ENCODE results near the gene CCSER1. TPM values are rescaled to one million over a fixed set of nuclear protein-coding genes. Genes with fewer than 3 reads are reported as not detected.

The CCSER1 gene
- polyA plus RNA-seq, 1 donor from 2014 or later = 20.8 TPM

GRCh38 chr4:90375081-90375480, 247.9 kb downstream of the CCSER1 start:
- no peaks in the 10 kb centered on the region for H3F3A ChIP-seq (ENCODE audit: insufficient read depth, low read length, poor library complexity, severe bottlenecking)
- H3K9me3 ChIP-seq (ENCODE audit: low read length) = no peaks in the 10 kb centered on the region
- H3K4me2 ChIP-seq (ENCODE audit: low read length) = no peak overlapping the region
- H3K27ac ChIP-seq (ENCODE audit: low read length) = no peak overlapping the region
- H4K20me1 ChIP-seq (ENCODE audit: insufficient read depth) = no peaks in the 10 kb centered on the region
- no peaks in the 10 kb centered on the region for H3K36me3 ChIP-seq (ENCODE audit: insufficient read depth, low read length)
- TF ChIP-seq EP300 (conservative IDR thresholded peaks at IDR 0.05; ENCODE audit: poor library complexity, severe bottlenecking) = no peak
- no peak for TF ChIP-seq MXI1 (conservative IDR thresholded peaks at IDR 0.05; ENCODE audit: poor library complexity, severe bottlenecking)
- no peak for TF ChIP-seq SMC3 (conservative IDR thresholded peaks at IDR 0.05; ENCODE audit: poor library complexity)
- TF ChIP-seq CTCF (IDR thresholded peaks at IDR 0.05; ENCODE audit: poor library complexity, severe bottlenecking) = no peak
- no peak for TF ChIP-seq POLR2AphosphoS5 (IDR thresholded peaks at IDR 0.05)
- TF ChIP-seq RAD21 (conservative IDR thresholded peaks at IDR 0.05) = no peak
- TF ChIP-seq REST (IDR thresholded peaks at IDR 0.05; ENCODE audit: borderline replicate concordance) = no peak
- no peak for TF ChIP-seq TAF1 (IDR thresholded peaks at IDR 0.05; ENCODE audit: low read depth)
- TF ChIP-seq EZH2 (IDR thresholded peaks at IDR 0.05; ENCODE audit: borderline replicate concordance, insufficient read depth, low read length, poor library complexity, severe bottlenecking) = no peak
- no peak overlapping the region for H2AFZ ChIP-seq (ENCODE audit: low read depth, low read length)
- no peaks in the 10 kb centered on the region for H3K27me3 ChIP-seq (ENCODE audit: insufficient read depth, low read depth, low read length)
- H3K9ac ChIP-seq (ENCODE audit: low read length) = no peak overlapping the region
- no peak overlapping the region for H3K4me3 ChIP-seq (ENCODE audit: low read length)
- H3K9me2 ChIP-seq (ENCODE audit: insufficient read depth, low read length) = no peaks in the 10 kb centered on the region
- no peaks in the 10 kb centered on the region for H3K79me2 ChIP-seq (replicated peaks; ENCODE audit: insufficient read depth, low read length)

GRCh38 chr4:90393215-90393614, 266.0 kb downstream of the CCSER1 start:
- Histone ChIP-seq H3K4me3 (ENCODE audit: low read length) (no peak overlapping the region), H3K36me3 (ENCODE audit: insufficient read depth, low read length) (no peaks in the 10 kb centered on the region), H3K9me2 (ENCODE audit: insufficient read depth, low read length) (no peaks in the 10 kb centered on the region), H3K9ac (ENCODE audit: low read length) (no peak overlapping the region), H3K9me3 (ENCODE audit: low read length) (no peaks in the 10 kb centered on the region), H3K4me2 (ENCODE audit: low read length) (no peak overlapping the region), H3K27ac (ENCODE audit: low read length) (no peak overlapping the region), H2AFZ (ENCODE audit: low read depth, low read length) (no peak overlapping the region), H3F3A (ENCODE audit: insufficient read depth, low read length, poor library complexity, severe bottlenecking) (no peaks in the 10 kb centered on the region), H3K27me3 (ENCODE audit: insufficient read depth, low read depth, low read length) (no peaks in the 10 kb centered on the region), H3K79me2 (replicated peaks; ENCODE audit: insufficient read depth, low read length) (no peaks in the 10 kb centered on the region), H4K20me1 (ENCODE audit: insufficient read depth) (no peaks in the 10 kb centered on the region)
- no peak for TF ChIP-seq RAD21 (conservative IDR thresholded peaks at IDR 0.05)
- no peak for TF ChIP-seq EZH2 (IDR thresholded peaks at IDR 0.05; ENCODE audit: borderline replicate concordance, insufficient read depth, low read length, poor library complexity, severe bottlenecking)
- no peak for TF ChIP-seq MXI1 (conservative IDR thresholded peaks at IDR 0.05; ENCODE audit: poor library complexity, severe bottlenecking)
- no peak for TF ChIP-seq CTCF (IDR thresholded peaks at IDR 0.05; ENCODE audit: poor library complexity, severe bottlenecking)
- no peak for TF ChIP-seq REST (IDR thresholded peaks at IDR 0.05; ENCODE audit: borderline replicate concordance)
- TF ChIP-seq TAF1 (IDR thresholded peaks at IDR 0.05; ENCODE audit: low read depth) = no peak
- TF ChIP-seq EP300 (conservative IDR thresholded peaks at IDR 0.05; ENCODE audit: poor library complexity, severe bottlenecking) = no peak
- no peak for TF ChIP-seq POLR2AphosphoS5 (IDR thresholded peaks at IDR 0.05)
- TF ChIP-seq SMC3 (conservative IDR thresholded peaks at IDR 0.05; ENCODE audit: poor library complexity) = no peak

Measured in neural cell (in vitro differentiated cells).